ENCODE measurements around the gene DVL1. TPM values are rescaled to one million over a fixed set of nuclear protein-coding genes. Genes with fewer than 3 reads are reported as not detected.

Gene DVL1
- total and polyA plus RNA-seq, 10 of the 15 experiments (the other 5 are each of a cell fraction or from before 2014, with no cell fraction given), result 0.10 to 31.1 (median 4.6) TPM

DNA sequence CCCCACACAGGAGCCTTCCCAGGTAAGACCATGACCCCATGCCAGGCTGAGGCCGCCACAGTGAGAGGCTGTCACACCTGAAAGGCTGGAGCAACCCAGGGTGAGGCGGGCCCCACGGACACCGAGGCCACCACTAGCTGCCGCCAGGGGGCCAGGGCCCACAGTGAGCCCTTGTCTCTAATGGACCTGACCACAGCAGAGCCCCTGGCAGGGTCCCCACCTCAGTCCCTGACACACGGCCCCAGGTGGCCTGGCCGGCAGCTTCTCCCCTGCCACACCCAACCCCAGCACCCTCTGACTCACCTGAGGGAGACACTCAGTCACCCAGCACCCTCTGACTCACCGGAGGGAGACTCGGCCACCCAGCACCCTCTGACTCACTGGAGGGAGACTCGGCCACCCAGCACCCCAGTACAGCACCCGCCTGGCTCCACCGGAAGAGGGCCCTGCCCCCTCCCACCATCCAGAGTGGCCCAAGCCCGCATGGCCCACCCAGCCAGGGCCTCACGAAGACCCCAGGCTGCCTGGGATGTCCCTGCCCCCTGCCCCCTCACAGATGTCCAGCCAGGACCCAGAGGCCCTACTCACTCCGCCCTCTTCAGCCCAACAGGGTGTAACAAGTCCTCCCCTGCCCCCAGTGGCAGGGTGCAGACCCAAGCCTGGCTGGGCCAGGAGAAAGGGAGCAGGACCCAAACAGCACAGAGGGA, 4.4 kb downstream of the DVL1 start:
- 60% methylated on average over 13 of the region's 15 CpGs for WGBS (ENCODE audit: insufficient coverage, insufficient replicate concordance, low lambda C conversion rate, missing lambda C conversion rate)
- FAIRE-seq, result no peak
- H4K20me1 ChIP-seq (ENCODE audit: control insufficient read depth, insufficient read depth), result no peaks in the 10 kb centered on the region
- peaks cover 2% of the 10 kb centered on the region for H3K79me2 ChIP-seq (ENCODE audit: control insufficient read depth, insufficient read depth, low read length)
- intact Hi-C loops (cut with micrococcal nuclease; ENCODE audit: unreplicated experiment), result no loop called here
- DNase-seq (ENCODE audit: low read depth, low spot score), result no peak
- no peak overlapping the region for H3K4me3 ChIP-seq
- ChIA-PET RAD21 (ENCODE audit: unreplicated experiment) (no interaction called here), SMC1A (ENCODE audit: uncharacterized antibody, unreplicated experiment) (no interaction called here), CTCF (interaction anchor here (1.4 kb wide), 1 partner anchor 96 kb away, joined by 3 read pairs; no protein-coding TSS in a partner anchor), POLR2A (interaction anchor here (0.5 kb wide), 1 partner anchor 535 kb away, joined by 4 read pairs; no protein-coding TSS in a partner anchor)
- BruUV-seq (replicated peaks), result no TSS peak
- H2AFZ ChIP-seq (ENCODE audit: control insufficient read depth, low read depth, low read length), result no peak overlapping the region
- no peak overlapping the region for H3K9ac ChIP-seq (ENCODE audit: control insufficient read depth, insufficient read depth, low read length)
- H3K9me3 ChIP-seq (replicated peaks; ENCODE audit: control insufficient read depth, insufficient read depth, low read length), result no peaks in the 10 kb centered on the region
- in situ Hi-C loops (cut with MboI), result no loop called here
- H3K27ac ChIP-seq (ENCODE audit: control insufficient read depth, insufficient read depth), result no peak overlapping the region
- no peaks in the 10 kb centered on the region for H3K27me3 ChIP-seq (replicated peaks in 1 of 2; ENCODE audit: control insufficient read depth in 2 of 2, insufficient read depth in 2 of 2, low read length in 1 of 2)
- H3K4me2 ChIP-seq (ENCODE audit: control insufficient read depth, insufficient read depth), result 0 out of 2 replicates have a peak overlapping the region, but pooled peaks have one; percentile 7
- peaks cover 0 to 3% of the 10 kb centered on the region in 2 experiments for H3K36me3 ChIP-seq (ENCODE audit: control insufficient read depth in 2 of 2, insufficient read depth in 2 of 2, low read length in 1 of 2)
- ATAC-seq, result peak; percentile 80
- peaks cover 6% of the 10 kb centered on the region; the same call in 1 of the 2 replicates for H3K4me1 ChIP-seq (ENCODE audit: control insufficient read depth, insufficient read depth, low read length)
- no peak for TF ChIP-seq MTA3 (IDR thresholded peaks at IDR 0.05; ENCODE audit: borderline replicate concordance, low read length)
- peak; percentile 11; the same call in 1 of the 2 replicates for TF ChIP-seq SMC3 (IDR thresholded peaks at IDR 0.05; ENCODE audit: borderline replicate concordance, low read length)
- TF ChIP-seq, protein P1, sequence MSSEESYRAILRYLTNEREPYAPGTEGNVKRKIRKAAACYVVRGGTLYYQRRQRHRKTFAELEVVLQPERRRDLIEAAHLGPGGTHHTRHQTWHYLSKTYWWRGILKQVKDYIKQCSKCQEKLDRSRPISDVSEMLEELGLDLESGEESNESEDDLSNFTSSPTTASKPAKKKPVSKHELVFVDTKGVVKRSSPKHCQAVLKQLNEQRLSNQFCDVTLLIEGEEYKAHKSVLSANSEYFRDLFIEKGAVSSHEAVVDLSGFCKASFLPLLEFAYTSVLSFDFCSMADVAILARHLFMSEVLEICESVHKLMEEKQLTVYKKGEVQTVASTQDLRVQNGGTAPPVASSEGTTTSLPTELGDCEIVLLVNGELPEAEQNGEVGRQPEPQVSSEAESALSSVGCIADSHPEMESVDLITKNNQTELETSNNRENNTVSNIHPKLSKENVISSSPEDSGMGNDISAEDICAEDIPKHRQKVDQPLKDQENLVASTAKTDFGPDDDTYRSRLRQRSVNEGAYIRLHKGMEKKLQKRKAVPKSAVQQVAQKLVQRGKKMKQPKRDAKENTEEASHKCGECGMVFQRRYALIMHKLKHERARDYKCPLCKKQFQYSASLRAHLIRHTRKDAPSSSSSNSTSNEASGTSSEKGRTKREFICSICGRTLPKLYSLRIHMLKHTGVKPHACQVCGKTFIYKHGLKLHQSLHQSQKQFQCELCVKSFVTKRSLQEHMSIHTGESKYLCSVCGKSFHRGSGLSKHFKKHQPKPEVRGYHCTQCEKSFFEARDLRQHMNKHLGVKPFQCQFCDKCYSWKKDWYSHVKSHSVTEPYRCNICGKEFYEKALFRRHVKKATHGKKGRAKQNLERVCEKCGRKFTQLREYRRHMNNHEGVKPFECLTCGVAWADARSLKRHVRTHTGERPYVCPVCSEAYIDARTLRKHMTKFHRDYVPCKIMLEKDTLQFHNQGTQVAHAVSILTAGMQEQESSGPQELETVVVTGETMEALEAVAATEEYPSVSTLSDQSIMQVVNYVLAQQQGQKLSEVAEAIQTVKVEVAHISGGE (CRISPR knock-in tag; IDR thresholded peaks at IDR 0.05), result no peak
- TF ChIP-seq TAF1 (IDR thresholded peaks at IDR 0.05; ENCODE audit: borderline replicate concordance, low read depth, low read length), result no peak
- TF ChIP-seq, protein P2, sequence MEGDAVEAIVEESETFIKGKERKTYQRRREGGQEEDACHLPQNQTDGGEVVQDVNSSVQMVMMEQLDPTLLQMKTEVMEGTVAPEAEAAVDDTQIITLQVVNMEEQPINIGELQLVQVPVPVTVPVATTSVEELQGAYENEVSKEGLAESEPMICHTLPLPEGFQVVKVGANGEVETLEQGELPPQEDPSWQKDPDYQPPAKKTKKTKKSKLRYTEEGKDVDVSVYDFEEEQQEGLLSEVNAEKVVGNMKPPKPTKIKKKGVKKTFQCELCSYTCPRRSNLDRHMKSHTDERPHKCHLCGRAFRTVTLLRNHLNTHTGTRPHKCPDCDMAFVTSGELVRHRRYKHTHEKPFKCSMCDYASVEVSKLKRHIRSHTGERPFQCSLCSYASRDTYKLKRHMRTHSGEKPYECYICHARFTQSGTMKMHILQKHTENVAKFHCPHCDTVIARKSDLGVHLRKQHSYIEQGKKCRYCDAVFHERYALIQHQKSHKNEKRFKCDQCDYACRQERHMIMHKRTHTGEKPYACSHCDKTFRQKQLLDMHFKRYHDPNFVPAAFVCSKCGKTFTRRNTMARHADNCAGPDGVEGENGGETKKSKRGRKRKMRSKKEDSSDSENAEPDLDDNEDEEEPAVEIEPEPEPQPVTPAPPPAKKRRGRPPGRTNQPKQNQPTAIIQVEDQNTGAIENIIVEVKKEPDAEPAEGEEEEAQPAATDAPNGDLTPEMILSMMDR (IDR thresholded peaks at IDR 0.05 in 2 of 3, conservative IDR thresholded peaks at IDR 0.05 in 1 of 3; ENCODE audit: control insufficient read depth in 2 of 3, extremely low read depth in 1 of 3, insufficient read depth in 1 of 3, low read depth in 3 of 3, low read length in 3 of 3), result peak; percentile 35 to 59 (median 41); a peak in 4 of 6 replicates
- TF ChIP-seq HCFC1 (IDR thresholded peaks at IDR 0.05; ENCODE audit: low read length), result no peak
- no peak for TF ChIP-seq SUPT20H (IDR thresholded peaks at IDR 0.05; ENCODE audit: borderline replicate concordance, control insufficient read depth, low read depth, low read length)
- peak; percentile 52; the same call in 1 of the 2 replicates for TF ChIP-seq SMARCA5 (IDR thresholded peaks at IDR 0.05)
- TF ChIP-seq EGR1 (IDR thresholded peaks at IDR 0.05; ENCODE audit: borderline replicate concordance in 1 of 2, low read depth in 2 of 2, low read length in 2 of 2), result no peak
- TF ChIP-seq POLR2AphosphoS5 (IDR thresholded peaks at IDR 0.05; ENCODE audit: low read length), result no peak
- no peak for TF ChIP-seq CUX1 (IDR thresholded peaks at IDR 0.05; ENCODE audit: insufficient replicate concordance, low read depth, low read length)
